HL-60 (cell line): Measurements from ENCODE around the gene MFF.

Experiments used
- DNase-seq, 2 experiments: peaks; one replicate each; pipeline ENCODE4 v3.0.0-alpha.2; 2010 to 2020; ENCODE audit warnings: low read depth in 1 of 2, low spot score in 1 of 2
- H3K27ac ChIP-seq: fragments of 250-450 bp; sonication (Bioruptor Pico); replicated peaks from 2 replicates; pipeline ENCODE4 v1.5.1; 2020; ENCODE audit warnings: mild to moderate bottlenecking, moderate library complexity
- H3K27me3 ChIP-seq: fragments of 250-450 bp; sonication (Bioruptor Pico); 2 replicates; pipeline ENCODE4 v1.5.1; 2021; ENCODE audit warnings: mild to moderate bottlenecking, moderate library complexity; ENCODE audit not compliant: insufficient read depth, poor library complexity, severe bottlenecking
- H3K4me3 ChIP-seq: replicated peaks from 2 replicates; pipeline ENCODE4 v1.5.1; 2011; ENCODE audit warnings: mild to moderate bottlenecking, control low read depth, low read length; ENCODE audit not compliant: insufficient read depth
- CTCF ChIP-seq: IDR thresholded peaks from one replicate; pipeline ENCODE4 v1.5.1; 2011; ENCODE audit warnings: low read length, control low read depth, inconsistent platforms; ENCODE audit not compliant: insufficient read depth
- GABPA ChIP-seq: IDR thresholded peaks from 2 replicates; pipeline ENCODE4 v1.6.1; 2012; ENCODE audit warnings: low read depth
- POLR2AphosphoS5 ChIP-seq: IDR thresholded peaks from 2 replicates; pipeline ENCODE4 v1.6.1; 2012; ENCODE audit warnings: low read depth
- REST ChIP-seq: IDR thresholded peaks from 2 replicates; pipeline ENCODE4 v1.6.1; 2012; ENCODE audit warnings: low read depth; ENCODE audit not compliant: insufficient replicate concordance
- SPI1 ChIP-seq: IDR thresholded peaks from 2 replicates; pipeline ENCODE4 v1.6.1; 2012; ENCODE audit warnings: low read depth, mild to moderate bottlenecking, borderline replicate concordance

The MFF gene

GRCh38 chr2:227310756-227311110 lies 14.3 kb upstream of the MFF start:
- H3K27ac ChIP-seq = no peak overlapping the region
- TF ChIP-seq SPI1 = no peak
- TF ChIP-seq REST = no peak
- no peak for TF ChIP-seq CTCF
- TF ChIP-seq POLR2AphosphoS5 = no peak
- no peak for TF ChIP-seq GABPA
- DNase-seq = no peak
- no peaks in the 10 kb centered on the region for H3K27me3 ChIP-seq
- H3K4me3 ChIP-seq = no peak overlapping the region

GRCh38 chr2:227311861-227312506 lies 13.1 kb upstream of the MFF start:
- Histone ChIP-seq H3K27me3 (no peaks in the 10 kb centered on the region), H3K4me3 (no peak overlapping the region), H3K27ac (no peak overlapping the region)
- no peak for DNase-seq
- TF ChIP-seq GABPA (no peak), CTCF (no peak), POLR2AphosphoS5 (no peak), REST (no peak), SPI1 (no peak)

- no peak overlapping the region for H3K4me3 ChIP-seq
- no peaks in the 10 kb centered on the region for H3K27me3 ChIP-seq
- no peak for DNase-seq
- no peak for TF ChIP-seq GABPA
- TF ChIP-seq SPI1 = no peak
- TF ChIP-seq REST = no peak
- TF ChIP-seq POLR2AphosphoS5 = no peak
- TF ChIP-seq CTCF = no peak
- no peak overlapping the region for H3K27ac ChIP-seq
Observed at GRCh38 chr2:227312579-227312978, 12.5 kb upstream of the MFF start.
